CD8-positive, alpha-beta memory T cell (primary cell): Measurements from ENCODE around the gene PLCE1. TPM values are rescaled to one million over a fixed set of nuclear protein-coding genes. Genes with fewer than 3 reads are reported as not detected.

ENCODE experiments used
- CTCF ChIA-PET: fragments of 350-600 bp; sonication (Branson Sonifier 250); formaldehyde crosslinking; loops from one replicate; lab custom pipeline; 2021; ENCODE audit warnings: antibody characterized with exemption; lab: Charles Lee
- POLR2A ChIA-PET: fragments of 350-600 bp; sonication (Branson Sonifier 250); formaldehyde crosslinking; loops from one replicate; lab custom pipeline; 2021; ENCODE audit warnings: antibody characterized with exemption; lab: Charles Lee
- DNase-seq, 5 donors: peaks; one replicate each; pipeline versions ENCODE4 v3.0.0 to v3.0.0-alpha.2; 2020 to 2022; ENCODE audit warnings: mixed read lengths in 1 of 5
- H3K27ac ChIP-seq: one replicate; pipeline ENCODE4 v1.7.0; 2013; ENCODE audit warnings: low read depth, mild to moderate bottlenecking, low read length, moderate library complexity
- H3K27me3 ChIP-seq: 2 replicates; pipeline ENCODE4 v1.7.0; 2013; ENCODE audit warnings: low read length, mild to moderate bottlenecking; ENCODE audit not compliant: insufficient read depth, poor library complexity, severe bottlenecking
- H3K36me3 ChIP-seq: 2 replicates; pipeline ENCODE4 v1.7.0; 2013; ENCODE audit warnings: mild to moderate bottlenecking, low read length, moderate library complexity; ENCODE audit not compliant: insufficient read depth
- H3K4me1 ChIP-seq: 2 replicates; pipeline ENCODE4 v1.7.0; 2013; ENCODE audit warnings: mild to moderate bottlenecking, low read length, moderate library complexity; ENCODE audit not compliant: insufficient read depth
- H3K4me3 ChIP-seq: 2 replicates; pipeline ENCODE4 v1.7.0; 2013; ENCODE audit warnings: mild to moderate bottlenecking, low read length
- H3K9me3 ChIP-seq: 2 replicates; pipeline ENCODE4 v1.7.0; 2013; ENCODE audit warnings: mild to moderate bottlenecking, low read length
- H3K27ac Mint-ChIP-seq, 8 donors: one replicate each; pipeline ENCODE4 v1.8.0; 2020 to 2021; ENCODE audit warnings: mixed read lengths in 8 of 8, mild to moderate bottlenecking in 6 of 8, inconsistent platforms in 3 of 8, moderate library complexity in 3 of 8
- H3K27me3 Mint-ChIP-seq, 2 donors: one replicate each; pipeline ENCODE4 v1.8.0; 2020 to 2021; ENCODE audit warnings: mixed read lengths in 2 of 2, mild to moderate bottlenecking in 1 of 2, moderate library complexity in 1 of 2
- H3K36me3 Mint-ChIP-seq, 3 donors: one replicate each; pipeline ENCODE4 v1.8.0; 2020 to 2021; ENCODE audit warnings: mixed read lengths in 3 of 3, inconsistent platforms in 1 of 3, mild to moderate bottlenecking in 1 of 3
- H3K4me1 Mint-ChIP-seq, 3 donors: one replicate each; pipeline ENCODE4 v1.8.0; 2020 to 2021; ENCODE audit warnings: mixed read lengths in 3 of 3, inconsistent platforms in 1 of 3, mild to moderate bottlenecking in 1 of 3
- H3K4me3 Mint-ChIP-seq, 7 donors: one replicate each; pipeline ENCODE4 v1.8.0; 2020 to 2021; ENCODE audit warnings: mixed read lengths in 7 of 7, mild to moderate bottlenecking in 6 of 7, moderate library complexity in 4 of 7, inconsistent platforms in 2 of 7
- H3K9me3 Mint-ChIP-seq, 5 donors: one replicate each; pipeline ENCODE4 v1.8.0; 2020 to 2022; ENCODE audit warnings: mixed read lengths in 5 of 5, mild to moderate bottlenecking in 3 of 5, moderate library complexity in 2 of 5, inconsistent platforms in 1 of 5
- polyA plus RNA-seq: library from polyadenylated mRNA; unstranded; fragments of 300-500 nt; fragmentation: Illumina TruSeq; gene quantifications from one replicate; pipeline ENCODE4 v1.2.3, GENCODE V29; 2021
- total RNA-seq, 2 experiments: library from RNA; stranded (reverse); gene quantifications; one replicate each; pipeline ENCODE4 v1.2.3, GENCODE V29; 2021

Gene PLCE1
- total and polyA plus RNA-seq, 3 experiments from 2014 or later: 0.14 TPM; not detected in 2

DNA sequence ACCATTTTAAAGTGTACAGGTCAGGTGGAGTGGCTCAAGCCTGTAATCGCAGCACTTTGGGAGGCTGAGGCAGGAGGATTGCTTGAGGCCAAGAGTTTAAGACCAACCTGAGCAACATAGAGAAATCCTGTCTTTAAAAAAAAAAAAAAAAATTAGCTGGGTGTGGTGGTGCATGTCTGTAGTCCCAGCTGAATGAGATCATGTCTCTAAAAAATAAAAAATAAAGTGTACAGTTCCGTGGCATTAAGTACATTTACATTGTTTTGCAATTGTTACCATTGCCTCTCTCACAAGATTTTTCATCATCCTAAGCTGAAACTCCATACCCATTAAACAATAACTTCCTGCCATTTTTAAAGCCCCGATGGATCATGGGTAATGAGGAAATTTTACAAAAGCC lies 20.6 kb downstream of the PLCE1 start:
- Mint-ChIP-seq H3K4me3 (no peak overlapping the region), H3K27ac (no peak overlapping the region), H3K9me3 (peaks cover 0 to 2% (median 0%) of the 10 kb centered on the region in 5 donors), H3K27me3 (peaks cover 0 to 8% of the 10 kb centered on the region in 2 donors), H3K4me1 (no peaks in the 10 kb centered on the region), H3K36me3 (no peaks in the 10 kb centered on the region)
- Histone ChIP-seq H3K4me1 (no peaks in the 10 kb centered on the region), H3K4me3 (no peak overlapping the region), H3K27ac (no peak overlapping the region), H3K27me3 (no peaks in the 10 kb centered on the region), H3K9me3 (no peaks in the 10 kb centered on the region), H3K36me3 (no peaks in the 10 kb centered on the region)
- ChIA-PET POLR2A (no interaction called here), CTCF (no interaction called here)
- no peak for DNase-seq

DNA sequence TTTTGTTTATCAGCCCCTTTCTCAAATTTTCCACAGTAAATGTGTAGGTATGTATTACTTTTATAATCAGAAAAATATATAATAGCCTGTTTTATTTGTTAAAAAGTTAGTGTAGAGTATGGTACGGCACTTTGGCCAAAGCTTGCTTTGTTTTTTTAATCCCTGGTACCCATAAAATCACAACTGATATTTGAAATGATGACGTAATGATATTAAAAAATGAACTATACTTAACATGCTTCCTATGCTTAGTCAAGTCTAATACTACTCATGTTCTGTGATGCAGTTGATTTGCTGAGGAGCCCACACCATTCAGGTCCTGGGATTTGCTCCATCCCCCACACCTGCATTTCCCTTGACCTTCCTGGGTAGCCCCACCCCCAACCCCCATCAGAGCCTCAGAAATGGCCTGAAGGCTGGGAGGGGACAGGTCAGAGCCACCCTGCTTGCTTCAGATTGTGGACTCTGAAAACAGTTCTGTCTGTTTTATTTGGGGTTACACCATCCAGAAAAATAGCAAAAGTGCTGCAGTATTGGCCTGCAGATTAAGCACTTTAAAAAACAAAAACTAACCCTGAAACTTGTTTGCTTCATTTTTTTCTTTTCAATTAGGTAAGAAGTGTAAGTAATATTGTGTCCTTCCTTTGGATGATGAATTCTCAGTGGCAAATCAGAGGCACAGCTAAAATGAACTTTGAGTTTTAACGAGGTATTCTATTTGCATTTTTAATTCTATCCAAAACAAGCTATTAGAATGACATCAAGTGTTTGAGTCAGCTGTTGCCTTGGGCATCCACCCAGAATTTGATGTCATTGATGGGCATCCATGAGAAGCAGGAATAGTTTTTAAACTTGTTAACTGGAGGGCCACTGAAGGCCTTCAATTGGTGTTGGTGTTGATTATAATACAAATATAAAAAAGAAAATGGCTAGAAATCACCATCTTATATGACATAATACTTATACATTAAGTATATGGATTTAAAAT lies 23.3 kb downstream of the PLCE1 start:
- Histone ChIP-seq H3K4me3 (no peak overlapping the region), H3K27ac (no peak overlapping the region), H3K36me3 (no peaks in the 10 kb centered on the region), H3K4me1 (no peaks in the 10 kb centered on the region), H3K9me3 (no peaks in the 10 kb centered on the region), H3K27me3 (no peaks in the 10 kb centered on the region)
- DNase-seq: no peak
- ChIA-PET POLR2A (no interaction called here), CTCF (no interaction called here)
- Mint-ChIP-seq H3K4me1 (no peaks in the 10 kb centered on the region), H3K36me3 (no peaks in the 10 kb centered on the region), H3K27me3 (peaks cover 0 to 8% of the 10 kb centered on the region in 2 donors), H3K4me3 (no peak overlapping the region), H3K9me3 (peaks cover 0 to 2% (median 0%) of the 10 kb centered on the region in 5 donors), H3K27ac (no peak overlapping the region)

DNA sequence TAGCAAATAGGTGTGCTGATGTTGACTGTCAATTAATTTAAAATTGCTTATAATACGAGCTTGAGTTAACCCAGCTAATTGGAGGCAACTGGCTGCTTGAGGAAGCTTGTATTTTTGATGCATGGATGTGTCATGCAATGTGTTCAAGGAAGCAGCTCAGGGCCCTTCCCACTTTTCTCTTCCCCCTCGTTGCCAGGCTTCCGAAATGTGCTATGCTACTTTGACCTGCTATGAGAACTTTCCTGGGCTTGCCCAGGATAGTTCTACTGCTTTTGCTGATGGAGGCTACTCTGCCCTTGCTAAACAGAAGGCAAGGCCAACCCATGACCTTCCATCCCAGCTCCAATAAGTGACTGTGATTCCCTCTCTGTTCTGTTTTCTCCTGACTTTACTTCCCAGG lies 24.4 kb downstream of the PLCE1 start:
- Histone ChIP-seq H3K9me3 (no peaks in the 10 kb centered on the region), H3K27ac (no peak overlapping the region), H3K36me3 (no peaks in the 10 kb centered on the region), H3K27me3 (no peaks in the 10 kb centered on the region), H3K4me3 (no peak overlapping the region), H3K4me1 (no peaks in the 10 kb centered on the region)
- CTCF ChIA-PET: no interaction called here
- peaks cover 0 to 10% of the 10 kb centered on the region in 2 donors for H3K27me3 Mint-ChIP-seq
- no peak for DNase-seq
- peak overlapping the region in 1 of 8 donors; percentile 61 for H3K27ac Mint-ChIP-seq
- no peak overlapping the region for H3K4me3 Mint-ChIP-seq
- H3K36me3 Mint-ChIP-seq: no peaks in the 10 kb centered on the region
- peaks cover 0 to under 1% (median 0%) of the 10 kb centered on the region in 5 donors for H3K9me3 Mint-ChIP-seq
- POLR2A ChIA-PET: no interaction called here
- H3K4me1 Mint-ChIP-seq: no peaks in the 10 kb centered on the region

GRCh38 chr10:94023906-94024305 lies 30.2 kb downstream of the PLCE1 start:
- Histone ChIP-seq H3K9me3 (no peaks in the 10 kb centered on the region), H3K27me3 (no peaks in the 10 kb centered on the region), H3K4me1 (no peaks in the 10 kb centered on the region), H3K27ac (no peak overlapping the region), H3K36me3 (no peaks in the 10 kb centered on the region), H3K4me3 (no peak overlapping the region)
- no peaks in the 10 kb centered on the region for H3K36me3 Mint-ChIP-seq
- H3K27me3 Mint-ChIP-seq: peaks cover 0 to 12% of the 10 kb centered on the region in 2 donors
- CTCF ChIA-PET: no interaction called here
- no peak overlapping the region for H3K4me3 Mint-ChIP-seq
- no peak overlapping the region for H3K27ac Mint-ChIP-seq
- DNase-seq: no peak
- peaks cover 10 to 17% (median 11%) of the 10 kb centered on the region in 5 donors for H3K9me3 Mint-ChIP-seq
- POLR2A ChIA-PET: no interaction called here
- H3K4me1 Mint-ChIP-seq: no peaks in the 10 kb centered on the region

- H3K27me3 Mint-ChIP-seq: peaks cover 0 to 12% of the 10 kb centered on the region in 2 donors
- no peak overlapping the region for H3K4me3 ChIP-seq
- no peak overlapping the region for H3K27ac ChIP-seq
- CTCF ChIA-PET: no interaction called here
- H3K36me3 ChIP-seq: no peaks in the 10 kb centered on the region
- H3K4me1 Mint-ChIP-seq: no peaks in the 10 kb centered on the region
- POLR2A ChIA-PET: no interaction called here
- H3K9me3 Mint-ChIP-seq: peaks cover 13 to 20% (median 15%) of the 10 kb centered on the region in 5 donors
- H3K4me1 ChIP-seq: no peaks in the 10 kb centered on the region
- H3K4me3 Mint-ChIP-seq: no peak overlapping the region
- no peak overlapping the region for H3K27ac Mint-ChIP-seq
- H3K9me3 ChIP-seq: no peaks in the 10 kb centered on the region
- H3K27me3 ChIP-seq: no peaks in the 10 kb centered on the region
- H3K36me3 Mint-ChIP-seq: no peaks in the 10 kb centered on the region
- no peak for DNase-seq
Measured at GRCh38 chr10:94024407-94024806, 30.7 kb downstream of the PLCE1 start.

DNA sequence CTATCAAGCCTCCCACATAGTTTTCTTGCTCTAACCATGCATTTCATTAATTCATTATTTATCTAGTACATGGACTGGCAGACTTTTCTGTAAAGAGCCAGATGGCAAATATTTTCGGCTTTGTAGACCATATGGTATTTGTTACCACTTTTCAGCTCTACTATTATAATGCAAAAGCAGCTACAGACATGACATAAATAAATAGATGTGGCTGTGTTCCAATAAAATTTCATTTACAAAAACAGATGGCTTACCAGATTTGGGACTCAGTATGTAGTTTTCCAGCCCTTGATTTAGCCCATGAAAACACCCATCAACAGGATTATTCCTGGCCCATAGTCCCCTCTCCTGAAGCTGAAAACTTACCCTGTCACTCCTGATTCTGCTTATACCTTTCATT lies 32.1 kb downstream of the PLCE1 start:
- Mint-ChIP-seq H3K9me3 (peaks cover 24 to 30% (median 26%) of the 10 kb centered on the region in 5 donors), H3K36me3 (no peaks in the 10 kb centered on the region), H3K27me3 (peaks cover 0 to 12% of the 10 kb centered on the region in 2 donors), H3K27ac (no peak overlapping the region), H3K4me1 (no peaks in the 10 kb centered on the region), H3K4me3 (no peak overlapping the region)
- CTCF ChIA-PET: no interaction called here
- H3K36me3 ChIP-seq: no peaks in the 10 kb centered on the region
- POLR2A ChIA-PET: no interaction called here
- no peak for DNase-seq
- no peak overlapping the region for H3K27ac ChIP-seq
- H3K27me3 ChIP-seq: no peaks in the 10 kb centered on the region
- H3K9me3 ChIP-seq: no peaks in the 10 kb centered on the region
- no peak overlapping the region for H3K4me3 ChIP-seq
- no peaks in the 10 kb centered on the region for H3K4me1 ChIP-seq

GRCh38 chr10:94027197-94027596 lies 33.5 kb downstream of the PLCE1 start:
- Mint-ChIP-seq H3K4me3 (no peak overlapping the region), H3K9me3 (peaks cover 31 to 35% (median 34%) of the 10 kb centered on the region in 5 donors), H3K27me3 (peaks cover 0 to 12% of the 10 kb centered on the region in 2 donors), H3K36me3 (no peaks in the 10 kb centered on the region), H3K4me1 (no peaks in the 10 kb centered on the region), H3K27ac (no peak overlapping the region)
- no peak for DNase-seq
- ChIA-PET CTCF (no interaction called here), POLR2A (no interaction called here)
- Histone ChIP-seq H3K27me3 (no peaks in the 10 kb centered on the region), H3K4me3 (no peak overlapping the region), H3K4me1 (no peaks in the 10 kb centered on the region), H3K9me3 (no peaks in the 10 kb centered on the region), H3K27ac (no peak overlapping the region), H3K36me3 (no peaks in the 10 kb centered on the region)

DNA sequence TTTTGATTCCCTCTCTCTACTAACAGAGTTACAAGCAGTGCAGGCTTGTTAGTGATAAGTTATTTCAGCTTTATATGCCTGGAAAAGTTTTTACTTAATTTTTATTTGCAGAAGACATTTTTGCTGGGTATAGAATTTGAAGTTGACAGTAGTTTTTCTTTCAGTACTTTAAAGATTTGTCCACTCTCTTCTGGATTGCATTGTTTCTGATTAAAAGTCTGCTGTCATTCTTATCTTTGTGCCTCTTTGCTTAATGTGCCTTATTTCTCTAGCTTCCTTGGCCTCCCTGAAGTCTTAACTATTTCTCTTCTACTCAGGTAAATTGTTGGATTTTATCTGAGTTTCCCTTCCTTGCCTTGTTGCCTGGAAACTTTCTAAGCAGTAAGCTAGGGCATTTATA lies 36.2 kb downstream of the PLCE1 start:
- Mint-ChIP-seq H3K4me1 (no peaks in the 10 kb centered on the region), H3K9me3 (peaks cover 32 to 35% (median 34%) of the 10 kb centered on the region in 5 donors), H3K27me3 (peaks cover 0 to 4% of the 10 kb centered on the region in 2 donors), H3K36me3 (no peaks in the 10 kb centered on the region), H3K27ac (no peak overlapping the region), H3K4me3 (no peak overlapping the region)
- H3K9me3 ChIP-seq: no peaks in the 10 kb centered on the region
- H3K36me3 ChIP-seq: no peaks in the 10 kb centered on the region
- no peaks in the 10 kb centered on the region for H3K4me1 ChIP-seq
- no peak for DNase-seq
- POLR2A ChIA-PET: no interaction called here
- no peak overlapping the region for H3K4me3 ChIP-seq
- H3K27ac ChIP-seq: no peak overlapping the region
- CTCF ChIA-PET: no interaction called here
- no peaks in the 10 kb centered on the region for H3K27me3 ChIP-seq
